HepG2 (cell line): ENCODE measurements around the gene GALNT9. TPM values are rescaled to one million over a fixed set of nuclear protein-coding genes. Genes with fewer than 3 reads are reported as not detected.

Source experiments
- ATAC-seq: fragments of 200-7000 bp; cut with Tn5 transposase; 3 replicates; pipeline ENCODE4 v1.9.1; 2020; ENCODE audit warnings: mild to moderate bottlenecking, moderate library complexity
- BruUV-seq: library from RNA; stranded (reverse); fragments of 400-500 nt; replicated peaks from 2 replicates; lab custom pipeline; 2021; lab: Mats Ljungman, UMichigan
- CTCF ChIA-PET: fragments of 300-600 bp; formaldehyde crosslinking; extraction: SDS; loops from one replicate; lab custom pipeline; 2021; ENCODE audit warnings: low total read pairs, inconsistent platforms, low intra/inter-chr PET ratio; lab: Yijun Ruan, JAX
- POLR2A ChIA-PET: fragments of 350-600 bp; sonication (Branson Sonifier 250); formaldehyde crosslinking; loops from one replicate; lab custom pipeline; 2020; ENCODE audit warnings: antibody characterized with exemption, inconsistent platforms; lab: Yijun Ruan, JAX
- DNase-seq: peaks from one replicate; pipeline ENCODE4 v3.0.0-alpha.2; 2015; ENCODE audit warnings: low spot score
- FAIRE-seq: peaks from 3 replicates; lab custom pipeline; 2011; peaks lifted over from hg19 to GRCh38; lab: Jason Lieb, UNC
- H2AFZ ChIP-seq: one replicate; pipeline ENCODE4 v1.6.1; 2011; ENCODE audit warnings: low read length, inconsistent platforms
- H3K27ac ChIP-seq: fragments of 300-600 bp; 3 replicates; pipeline ENCODE4 v1.8.0; 2011; ENCODE audit warnings: mixed run types, mild to moderate bottlenecking, mixed read lengths, low read length, inconsistent platforms; ENCODE audit not compliant: insufficient read depth; ENCODE audit errors: extremely low read length
- H3K27me3 ChIP-seq, 2 experiments: fragments of 200-600 bp in 1 of 2; 2 replicates in 1 of 2; 3 replicates in 1 of 2; pipeline versions ENCODE4 v1.6.0 to v1.8.0; 2011; ENCODE audit warnings: low read length in 2 of 2, mild to moderate bottlenecking in 2 of 2, moderate library complexity in 2 of 2, inconsistent platforms in 1 of 2; ENCODE audit not compliant: insufficient read depth in 2 of 2, control insufficient read depth in 1 of 2
- H3K36me3 ChIP-seq, 2 experiments: fragments of 200-600 bp in 1 of 2; replicated peaks in 1 of 2; 2 replicates in 1 of 2; 3 replicates in 1 of 2; pipeline versions ENCODE4 v1.5.1 to v1.8.0; 2011; ENCODE audit warnings: low read length in 2 of 2, inconsistent platforms in 1 of 2; ENCODE audit not compliant: insufficient read depth in 2 of 2, control insufficient read depth in 1 of 2
- H3K4me1 ChIP-seq: 2 replicates; pipeline ENCODE4 v1.5.1; 2012; ENCODE audit warnings: low read length, inconsistent platforms; ENCODE audit not compliant: insufficient read depth
- H3K4me2 ChIP-seq: 2 replicates; pipeline ENCODE4 v1.6.0; 2011; ENCODE audit warnings: low read depth, low read length, inconsistent platforms
- H3K4me3 ChIP-seq, 3 experiments: fragments of 200-600 bp in 1 of 3; sonication (generic), shearing (Covaris generic) in 1 of 3; replicated peaks in 1 of 3; 2 replicates each; pipeline ENCODE4 v1.5.1; 2011 to 2016; ENCODE audit warnings: low read length in 3 of 3, inconsistent platforms in 2 of 3, low read depth in 2 of 3, mild to moderate bottlenecking in 2 of 3, control low read depth in 1 of 3, mixed read lengths in 1 of 3; ENCODE audit not compliant: insufficient read depth in 1 of 3
- H3K79me2 ChIP-seq: one replicate; pipeline ENCODE4 v1.6.1; 2011; ENCODE audit warnings: low read length, inconsistent platforms; ENCODE audit not compliant: insufficient read depth
- H3K9ac ChIP-seq: 2 replicates; pipeline ENCODE4 v1.6.0; 2011; ENCODE audit warnings: mild to moderate bottlenecking, low read depth, low read length, inconsistent platforms; ENCODE audit not compliant: insufficient read depth
- H3K9me3 ChIP-seq: 2 replicates; pipeline ENCODE4 v1.5.1; 2012; ENCODE audit warnings: mild to moderate bottlenecking, low read length
- H4K20me1 ChIP-seq: 2 replicates; pipeline ENCODE4 v1.6.0; 2011; ENCODE audit warnings: inconsistent platforms, mild to moderate bottlenecking, low read length, moderate library complexity; ENCODE audit not compliant: insufficient read depth
- AGO2 ChIP-seq: fragments of 200-400 bp; formaldehyde crosslinking; optimal IDR thresholded peaks from 2 replicates; pipeline ENCODE3; 2017; ENCODE audit warnings: mild to moderate bottlenecking, low read depth, low read length, moderate library complexity
- BRF2 ChIP-seq: sonication (generic); formaldehyde crosslinking; IDR thresholded peaks from 2 replicates; pipeline ENCODE4 v1.8.1; 2022; ENCODE audit warnings: mild to moderate bottlenecking, missing genetic modification reagents
- DR1 ChIP-seq: sonication (generic); formaldehyde crosslinking; IDR thresholded peaks from 2 replicates; pipeline ENCODE4 v1.8.0; 2021; ENCODE audit warnings: mild to moderate bottlenecking, missing genetic modification reagents, inconsistent platforms
- EEA1 ChIP-seq: sonication (generic); formaldehyde crosslinking; IDR thresholded peaks from 2 replicates; pipeline ENCODE4 v1.5.1; 2020; ENCODE audit warnings: mild to moderate bottlenecking, missing genetic modification reagents, borderline replicate concordance
- GPBP1L1 ChIP-seq: sonication (generic); formaldehyde crosslinking; IDR thresholded peaks from 2 replicates; pipeline ENCODE4 v1.5.0; 2020; ENCODE audit warnings: mild to moderate bottlenecking, missing genetic modification reagents
- KMT2A ChIP-seq: sonication (generic); formaldehyde crosslinking; IDR thresholded peaks from 2 replicates; pipeline ENCODE4 v1.4.0; 2020; ENCODE audit warnings: missing genetic modification reagents
- MATR3 ChIP-seq: sonication (generic); formaldehyde crosslinking; IDR thresholded peaks from 2 replicates; pipeline ENCODE4 v1.4.0; 2020; ENCODE audit warnings: missing genetic modification reagents
- NR2F6 ChIP-seq, 2 experiments: IDR thresholded peaks; 2 replicates each; pipeline ENCODE4 v1.6.1; 2016; ENCODE audit warnings: antibody characterized with exemption in 1 of 2, mild to moderate bottlenecking in 1 of 2
- RARG ChIP-seq: sonication (generic); formaldehyde crosslinking; IDR thresholded peaks from 2 replicates; pipeline ENCODE4 v1.4.0; 2020; ENCODE audit warnings: low read depth, mild to moderate bottlenecking, missing genetic modification reagents
- SMARCE1 ChIP-seq: fragments of 450-650 bp; IDR thresholded peaks from 2 replicates; pipeline ENCODE4 v1.6.1; 2017; ENCODE audit warnings: borderline replicate concordance
- ZHX2 ChIP-seq, 2 experiments: sonication (generic) in 1 of 2; formaldehyde crosslinking in 1 of 2; IDR thresholded peaks; 2 replicates each; pipeline versions ENCODE4 v1.6.1 to v1.9.0; 2014 to 2022; ENCODE audit warnings: antibody characterized with exemption in 1 of 2, borderline replicate concordance in 1 of 2, inconsistent platforms in 1 of 2, low read depth in 1 of 2, missing genetic modification reagents in 1 of 2
- ZMYM4 ChIP-seq: sonication (generic); formaldehyde crosslinking; IDR thresholded peaks from 2 replicates; pipeline ENCODE4 v1.8.1; 2023; ENCODE audit warnings: mild to moderate bottlenecking, missing genetic modification reagents
- ZNF253 ChIP-seq: sonication (generic); formaldehyde crosslinking; IDR thresholded peaks from 2 replicates; pipeline ENCODE4 v1.8.0; 2022; ENCODE audit warnings: mild to moderate bottlenecking, missing genetic modification reagents, borderline replicate concordance
- ZNF274 ChIP-seq: sonication (generic); formaldehyde crosslinking; IDR thresholded peaks from 2 replicates; pipeline ENCODE4 v1.5.1; 2020; ENCODE audit warnings: mild to moderate bottlenecking, missing genetic modification reagents
- ZNF296 ChIP-seq: sonication (generic); formaldehyde crosslinking; conservative IDR thresholded peaks from 2 replicates; pipeline ENCODE4 v1.5.0; 2020; ENCODE audit warnings: mild to moderate bottlenecking, missing genetic modification reagents
- WGBS: methylation state at CpG from one replicate; pipeline ENCODE4 v1.1.6; 2017; ENCODE audit warnings: low lambda C conversion rate; 5-methylcytosine and 5-hydroxymethylcytosine counted together
- in situ Hi-C: cut with HindIII; loops from 2 replicates; pipeline ENCODE4 v1.10.0; 2017; ENCODE audit warnings: low pct_unique_long_range_greater_than_20kb; ENCODE audit not compliant: extremely low pct_ligation_motif_present
- intact Hi-C: fragments of 100-400 bp; cut with micrococcal nuclease; formaldehyde crosslinking; loops from one replicate; pipeline ENCODE4 v1.10.0; 2022; ENCODE audit not compliant: unreplicated experiment
- polyA plus RNA-seq, 8 experiments: library from polyadenylated mRNA; depleted of rRNA in 3 of 8; stranded (reverse) in 7 of 8; unstranded in 1 of 8; fragments of >200 nt; fragmentation: Illumina TruSeq in 4 of 8; extraction: Trizol in 4 of 8; gene quantifications; 2 replicates each; pipeline versions ENCODE4 v1.2.1 to v1.2.3, GENCODE V29; 2011 to 2016; ENCODE audit warnings: low read depth in 4 of 8, missing spikeins in 1 of 8, mixed read lengths in 1 of 8; ENCODE audit not compliant: insufficient read depth in 1 of 8
- total RNA-seq, 5 experiments: library from RNA; depleted of rRNA; stranded (reverse); fragments of >200 nt; fragmentation: Illumina TruSeq; extraction: Trizol; gene quantifications; 2 replicates each; pipeline ENCODE4 v1.2.3, GENCODE V29; 2016; ENCODE audit warnings: low read depth in 1 of 5

GALNT9 gene
- total and polyA plus RNA-seq, 2 of the 13 experiments (the other 11 are each of a cell fraction or from before 2014, with no cell fraction given) = 0.04 TPM; not detected in 1

- FAIRE-seq (no peak), ATAC-seq (no peak)
- BruUV-seq = no TSS peak
- TF ChIP-seq ZMYM4 (CRISPR knock-in tag) (no peak), BRF2 (CRISPR knock-in tag) (no peak), ZNF296 (no peak), MATR3 (CRISPR knock-in tag) (no peak), ZHX2 (IDR thresholded peaks at IDR 0.05; ENCODE audit: low read depth) (no peak), ZHX2 (CRISPR knock-in tag; IDR thresholded peaks at IDR 0.05; ENCODE audit: borderline replicate concordance) (no peak), RARG (CRISPR knock-in tag) (no peak), GPBP1L1 (CRISPR knock-in tag) (no peak), EEA1 (CRISPR knock-in tag) (no peak), KMT2A (CRISPR knock-in tag) (no peak), NR2F6 (IDR thresholded peaks at IDR 0.05) (no peak), NR2F6 (CRISPR knock-in tag; IDR thresholded peaks at IDR 0.05) (no peak), SMARCE1 (no peak), ZNF253 (no peak), DR1 (CRISPR knock-in tag) (no peak), AGO2 (no peak), ZNF274 (CRISPR knock-in tag) (no peak)
These were observed 19.0 kb downstream of the GALNT9 start for GRCh38 chr12:132310181-132311040.

More at GRCh38 chr12:132310181-132311040, 19.0 kb downstream of the GALNT9 start:
- CTCF ChIA-PET = no interaction called here
- DNase-seq = no peak
- in situ Hi-C loops (no loop called here), intact Hi-C loops (no loop called here)
- POLR2A ChIA-PET = no interaction called here
- H3K4me1 ChIP-seq = no peaks in the 10 kb centered on the region
- H3K4me3 ChIP-seq = no peak overlapping the region
- H3K36me3 ChIP-seq = no peaks in the 10 kb centered on the region
- H3K27me3 ChIP-seq = peaks cover 5 to 61% of the 10 kb centered on the region in 2 experiments; a peak in 4 of 5 replicates
- no peak overlapping the region for H3K27ac ChIP-seq
- no peak overlapping the region for H3K4me2 ChIP-seq
- WGBS = 67% methylated on average over 30 of the region's 33 CpGs
- H3K9ac ChIP-seq = no peak overlapping the region
- H2AFZ ChIP-seq = no peak overlapping the region
- H3K9me3 ChIP-seq = peaks cover 10% of the 10 kb centered on the region; the same call in 1 of the 2 replicates
- no peaks in the 10 kb centered on the region for H4K20me1 ChIP-seq
- no peaks in the 10 kb centered on the region for H3K79me2 ChIP-seq
